ENCODE data around the gene PRSS36. TPM values are rescaled to one million over a fixed set of nuclear protein-coding genes. Genes with fewer than 3 reads are reported as not detected.

Gene PRSS36
- polyA plus RNA-seq, 3 donors, result 3.1 to 4.2 (median 3.4) TPM

DNA sequence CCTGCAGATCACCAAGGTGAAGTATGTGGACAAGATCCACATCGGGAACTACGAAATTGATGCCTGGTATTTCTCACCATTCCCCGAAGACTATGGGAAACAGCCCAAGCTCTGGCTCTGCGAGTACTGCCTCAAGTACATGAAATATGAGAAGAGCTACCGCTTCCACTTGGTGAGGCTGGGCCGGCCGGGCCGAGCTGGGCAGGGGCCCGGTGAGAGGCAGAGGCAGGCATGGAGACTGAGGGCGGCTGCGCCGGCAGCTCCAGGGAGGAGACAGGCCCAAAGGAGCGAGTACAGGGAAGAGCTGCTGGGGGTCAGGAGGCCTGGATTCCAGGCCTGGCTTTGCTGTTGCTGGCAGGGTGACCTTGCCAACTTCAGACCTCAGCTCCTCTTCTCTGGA, 22.7 kb downstream of the PRSS36 start:
- H3K36me3 Mint-ChIP-seq, result peaks cover 55 to 75% of the 10 kb centered on the region in 2 donors
- Histone ChIP-seq H3K27me3 (ENCODE audit: control insufficient read depth in 2 of 2, insufficient read depth in 2 of 2, low read length in 2 of 2) (no peaks in the 10 kb centered on the region), H3K36me3 (replicated peaks in 1 of 2; ENCODE audit: control insufficient read depth in 1 of 2, insufficient read depth in 2 of 2, low read length in 2 of 2) (peaks cover 24 to 65% of the 10 kb centered on the region in 2 donors), H3K4me2 (replicated peaks; ENCODE audit: extremely low read depth, low read length, poor library complexity, severe bottlenecking) (no peak overlapping the region), H2AFZ (ENCODE audit: insufficient read depth, low read depth, low read length, poor library complexity, severe bottlenecking) (no peak overlapping the region), H3K79me2 (ENCODE audit: insufficient read depth, low read length) (peaks cover under 1% of the 10 kb centered on the region), H3K27ac (ENCODE audit: low read depth in 1 of 2, low read length in 2 of 2) (peak overlapping the region; percentile 99), H3K4me3 (replicated peaks in 1 of 3; ENCODE audit: low read depth in 2 of 3, low read length in 3 of 3) (peak overlapping the region in 1 of 3 experiments; percentile 32), H3K4me1 (ENCODE audit: control insufficient read depth in 1 of 2, insufficient read depth in 2 of 2, low read length in 2 of 2) (peaks cover 52 to 60% of the 10 kb centered on the region in 2 donors), H4K20me1 (ENCODE audit: insufficient read depth, low read length) (no peaks in the 10 kb centered on the region), H3K9ac (ENCODE audit: insufficient read depth, low read length, poor library complexity, severe bottlenecking) (peak overlapping the region; percentile 86), H3K9me3 (replicated peaks in 1 of 2; ENCODE audit: control insufficient read depth in 1 of 2, insufficient read depth in 1 of 2, low read length in 2 of 2) (no peaks in the 10 kb centered on the region)
- intact Hi-C loops (cut with micrococcal nuclease), result no loop called here
- H3K9me3 Mint-ChIP-seq, result peaks cover 0 to 2% (median 0%) of the 10 kb centered on the region in 7 donors
- no peak overlapping the region for H3K4me3 Mint-ChIP-seq
- peaks cover 58% of the 10 kb centered on the region for H3K4me1 Mint-ChIP-seq
- DNase-seq, result peak in 1 of 3 donors; percentile 4
- TF ChIP-seq, protein P1, sequence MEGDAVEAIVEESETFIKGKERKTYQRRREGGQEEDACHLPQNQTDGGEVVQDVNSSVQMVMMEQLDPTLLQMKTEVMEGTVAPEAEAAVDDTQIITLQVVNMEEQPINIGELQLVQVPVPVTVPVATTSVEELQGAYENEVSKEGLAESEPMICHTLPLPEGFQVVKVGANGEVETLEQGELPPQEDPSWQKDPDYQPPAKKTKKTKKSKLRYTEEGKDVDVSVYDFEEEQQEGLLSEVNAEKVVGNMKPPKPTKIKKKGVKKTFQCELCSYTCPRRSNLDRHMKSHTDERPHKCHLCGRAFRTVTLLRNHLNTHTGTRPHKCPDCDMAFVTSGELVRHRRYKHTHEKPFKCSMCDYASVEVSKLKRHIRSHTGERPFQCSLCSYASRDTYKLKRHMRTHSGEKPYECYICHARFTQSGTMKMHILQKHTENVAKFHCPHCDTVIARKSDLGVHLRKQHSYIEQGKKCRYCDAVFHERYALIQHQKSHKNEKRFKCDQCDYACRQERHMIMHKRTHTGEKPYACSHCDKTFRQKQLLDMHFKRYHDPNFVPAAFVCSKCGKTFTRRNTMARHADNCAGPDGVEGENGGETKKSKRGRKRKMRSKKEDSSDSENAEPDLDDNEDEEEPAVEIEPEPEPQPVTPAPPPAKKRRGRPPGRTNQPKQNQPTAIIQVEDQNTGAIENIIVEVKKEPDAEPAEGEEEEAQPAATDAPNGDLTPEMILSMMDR (IDR thresholded peaks at IDR 0.05), result no peak
- peaks cover 0 to 3% (median 0%) of the 10 kb centered on the region in 3 donors for H3K27me3 Mint-ChIP-seq (ENCODE audit: low read depth in 3 of 3)
- H3K27ac Mint-ChIP-seq, result peak overlapping the region; percentile 98 to 100 (median 99)
- 95% methylated on average over 13 of the region's 13 CpGs for WGBS (ENCODE audit: insufficient coverage)

DNA sequence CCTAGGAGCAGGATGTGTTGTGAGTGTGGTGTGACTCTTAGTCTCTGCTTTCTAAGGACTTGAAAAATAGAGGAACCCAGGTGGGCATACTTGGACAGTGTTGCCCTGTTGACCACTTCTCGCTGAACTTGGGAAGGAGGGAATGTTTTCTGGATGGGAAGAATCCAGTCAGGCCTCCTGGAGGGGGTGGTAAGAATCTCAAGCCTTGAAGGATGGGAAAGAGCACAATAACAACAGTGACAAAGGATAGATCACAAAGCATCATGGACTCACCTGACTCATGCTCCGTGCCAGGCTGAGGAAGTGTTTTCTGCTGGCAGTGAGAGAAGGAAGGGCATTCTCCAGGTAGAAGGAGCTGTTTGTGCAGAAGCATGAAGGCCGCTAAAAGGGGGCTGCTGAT, 24.0 kb downstream of the PRSS36 start:
- Histone ChIP-seq H4K20me1 (ENCODE audit: insufficient read depth, low read length) (no peaks in the 10 kb centered on the region), H3K9ac (ENCODE audit: insufficient read depth, low read length, poor library complexity, severe bottlenecking) (no peak overlapping the region), H3K4me1 (ENCODE audit: control insufficient read depth in 1 of 2, insufficient read depth in 2 of 2, low read length in 2 of 2) (peaks cover 49 to 52% of the 10 kb centered on the region in 2 donors), H3K79me2 (ENCODE audit: insufficient read depth, low read length) (peaks cover 13% of the 10 kb centered on the region), H3K4me3 (replicated peaks in 1 of 3; ENCODE audit: low read depth in 2 of 3, low read length in 3 of 3) (no peak overlapping the region), H3K9me3 (replicated peaks in 1 of 2; ENCODE audit: control insufficient read depth in 1 of 2, insufficient read depth in 1 of 2, low read length in 2 of 2) (no peaks in the 10 kb centered on the region), H3K27me3 (ENCODE audit: control insufficient read depth in 2 of 2, insufficient read depth in 2 of 2, low read length in 2 of 2) (no peaks in the 10 kb centered on the region), H3K4me2 (replicated peaks; ENCODE audit: extremely low read depth, low read length, poor library complexity, severe bottlenecking) (no peak overlapping the region), H3K27ac (ENCODE audit: low read depth in 1 of 2, low read length in 2 of 2) (peak overlapping the region; percentile 62 to 99), H2AFZ (ENCODE audit: insufficient read depth, low read depth, low read length, poor library complexity, severe bottlenecking) (no peak overlapping the region), H3K36me3 (replicated peaks in 1 of 2; ENCODE audit: control insufficient read depth in 1 of 2, insufficient read depth in 2 of 2, low read length in 2 of 2) (peaks cover 22 to 65% of the 10 kb centered on the region in 2 donors)
- H3K27ac Mint-ChIP-seq, result peak overlapping the region; percentile 81 to 100 (median 88)
- H3K4me3 Mint-ChIP-seq, result no peak overlapping the region
- peaks cover 0 to 3% (median 0%) of the 10 kb centered on the region in 3 donors for H3K27me3 Mint-ChIP-seq (ENCODE audit: low read depth in 3 of 3)
- H3K4me1 Mint-ChIP-seq, result peaks cover 55% of the 10 kb centered on the region
- intact Hi-C loops (cut with micrococcal nuclease), result no loop called here
- peaks cover 0 to 2% (median 0%) of the 10 kb centered on the region in 7 donors for H3K9me3 Mint-ChIP-seq
- WGBS (ENCODE audit: insufficient coverage), result 100% methylated on average over 2 of the region's 3 CpGs
- TF ChIP-seq, protein P1 (IDR thresholded peaks at IDR 0.05), result no peak
- H3K36me3 Mint-ChIP-seq, result peaks cover 57 to 75% of the 10 kb centered on the region in 2 donors
- peak in 1 of 3 donors; percentile 5 for DNase-seq
